KBM-7 (cell line): Measurements from ENCODE around the gene UTP11.

Source experiments
- DNase-seq: peaks from one replicate; pipeline ENCODE4 v3.0.0-alpha.2; 2015
- in situ Hi-C: fragments of 300-500 bp; cut with MboI; formaldehyde crosslinking; loops from 2 replicates; pipeline ENCODE4 v1.14.3; 2020; ENCODE audit warnings: low sequenced_read_pairs, low pct_unique_long_range_greater_than_20kb, mixed read lengths

Gene UTP11

GRCh38 chr1:38000529-38001455, 11.7 kb upstream of the UTP11 start:
- DNase-seq, result peak; percentile 39
- in situ Hi-C loops, result no loop called here

GRCh38 chr1:38003261-38004250, 9.0 kb upstream of the UTP11 start:
- peak; percentile 40 for DNase-seq
- in situ Hi-C loops, result no loop called here

GRCh38 chr1:38004284-38005108, 8.0 kb upstream of the UTP11 start:
- no peak for DNase-seq

GRCh38 chr1:38005195-38006007, 7.1 kb upstream of the UTP11 start, which contains the start of gene FHL3:
Gene FHL3 (minus strand): TSS chr1:38005514. CDS start chr1:37999412, 6,102 bp downstream.
- in situ Hi-C loops, result no loop called here
- no peak for DNase-seq

More at GRCh38 chr1:38004284-38005108, 8.0 kb upstream of the UTP11 start:
- in situ Hi-C loops, result no loop called here

- no peak for DNase-seq
Measured at GRCh38 chr1:38006008-38006828, 6.3 kb upstream of the UTP11 start.

GRCh38 chr1:38009088-38009840, 3.3 kb upstream of the UTP11 start:
- in situ Hi-C loops, result no loop called here
- peak; percentile 83 for DNase-seq

More at GRCh38 chr1:38006008-38006828, 6.3 kb upstream of the UTP11 start:
- in situ Hi-C loops, result no loop called here

GRCh38 chr1:38009841-38010180, 2.7 kb upstream of the UTP11 start:
- in situ Hi-C loops, result no loop called here
- no peak for DNase-seq

- in situ Hi-C loops, result no loop called here
- DNase-seq, result no peak
Measured at GRCh38 chr1:38013227-38013622, 691 bp downstream of the UTP11 start.

GRCh38 chr1:38014171-38014570, 1.6 kb downstream of the UTP11 start:
- no peak for DNase-seq
- in situ Hi-C loops, result no loop called here

GRCh38 chr1:38014724-38015424, 2.3 kb downstream of the UTP11 start:
- DNase-seq, result no peak
- in situ Hi-C loops, result no loop called here

GRCh38 chr1:38015978-38016725, 3.6 kb downstream of the UTP11 start:
- DNase-seq, result no peak
- in situ Hi-C loops, result no loop called here

GRCh38 chr1:38018864-38019343, 6.4 kb downstream of the UTP11 start:
- DNase-seq, result peak; percentile 58
- in situ Hi-C loops, result no loop called here

- in situ Hi-C loops, result no loop called here
Measured at GRCh38 chr1:38020396-38020795, 7.9 kb downstream of the UTP11 start.

GRCh38 chr1:38021969-38022368, 9.4 kb downstream of the UTP11 start:
- no peak for DNase-seq
- in situ Hi-C loops, result no loop called here

More at GRCh38 chr1:38020396-38020795, 7.9 kb downstream of the UTP11 start:
- DNase-seq, result no peak

- in situ Hi-C loops, result no loop called here
- no peak for DNase-seq
Measured at GRCh38 chr1:38022810-38023209, 10.3 kb downstream of the UTP11 start.
